Gastroesophageal sphincter (tissue), 3 donors: ENCODE data around the gene MLLT3.

Experiments used
- EP300 ChIP-seq: sonication (generic); formaldehyde crosslinking; IDR thresholded peaks from one replicate; pipeline ENCODE4 v1.6.1; 2017; ENCODE audit warnings: antibody characterized with exemption, mild to moderate bottlenecking
- POLR2A ChIP-seq, 2 donors: fragments of 450-650 bp; IDR thresholded peaks; one replicate each; pipeline ENCODE4 v1.6.1; 2017; ENCODE audit warnings: antibody characterized with exemption in 2 of 2, mild to moderate bottlenecking in 2 of 2, moderate library complexity in 1 of 2
- POLR2AphosphoS5 ChIP-seq: sonication (generic); formaldehyde crosslinking; IDR thresholded peaks from one replicate; pipeline ENCODE4 v1.6.1; 2017; ENCODE audit warnings: antibody characterized with exemption
- TF ChIP-seq, protein P1 (sequence below), 4 experiments: fragments of 200-600 bp in 2 of 4; fragments of 450-650 bp in 2 of 4; sonication (generic) in 1 of 4; IDR thresholded peaks; one replicate each; pipeline ENCODE4 v1.5.1; 2017 to 2019; ENCODE audit warnings: antibody characterized with exemption in 4 of 4, mild to moderate bottlenecking in 2 of 4, moderate library complexity in 2 of 4

DNA sequence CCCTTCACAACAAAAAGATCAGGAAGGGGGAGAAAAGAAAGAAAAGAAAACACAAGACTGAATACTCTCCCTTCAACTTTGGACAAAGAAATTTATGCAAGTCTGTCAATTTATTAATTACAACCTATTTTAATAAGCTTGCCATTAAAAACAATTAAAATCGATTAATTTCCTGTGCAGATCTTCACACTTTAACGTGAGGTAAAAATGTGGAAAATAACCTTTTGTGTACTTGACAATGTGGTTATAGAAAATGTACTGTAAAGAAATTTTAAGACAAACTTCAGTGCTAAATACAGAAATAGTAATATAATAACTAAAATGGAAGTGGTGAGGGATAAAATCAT is 2.7 kb upstream of the MLLT3 start:
- TF ChIP-seq, protein P1, sequence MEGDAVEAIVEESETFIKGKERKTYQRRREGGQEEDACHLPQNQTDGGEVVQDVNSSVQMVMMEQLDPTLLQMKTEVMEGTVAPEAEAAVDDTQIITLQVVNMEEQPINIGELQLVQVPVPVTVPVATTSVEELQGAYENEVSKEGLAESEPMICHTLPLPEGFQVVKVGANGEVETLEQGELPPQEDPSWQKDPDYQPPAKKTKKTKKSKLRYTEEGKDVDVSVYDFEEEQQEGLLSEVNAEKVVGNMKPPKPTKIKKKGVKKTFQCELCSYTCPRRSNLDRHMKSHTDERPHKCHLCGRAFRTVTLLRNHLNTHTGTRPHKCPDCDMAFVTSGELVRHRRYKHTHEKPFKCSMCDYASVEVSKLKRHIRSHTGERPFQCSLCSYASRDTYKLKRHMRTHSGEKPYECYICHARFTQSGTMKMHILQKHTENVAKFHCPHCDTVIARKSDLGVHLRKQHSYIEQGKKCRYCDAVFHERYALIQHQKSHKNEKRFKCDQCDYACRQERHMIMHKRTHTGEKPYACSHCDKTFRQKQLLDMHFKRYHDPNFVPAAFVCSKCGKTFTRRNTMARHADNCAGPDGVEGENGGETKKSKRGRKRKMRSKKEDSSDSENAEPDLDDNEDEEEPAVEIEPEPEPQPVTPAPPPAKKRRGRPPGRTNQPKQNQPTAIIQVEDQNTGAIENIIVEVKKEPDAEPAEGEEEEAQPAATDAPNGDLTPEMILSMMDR (IDR thresholded peaks at IDR 0.05) = no peak
- no peak for TF ChIP-seq POLR2AphosphoS5
- TF ChIP-seq POLR2A (IDR thresholded peaks at IDR 0.05) = no peak
- no peak for TF ChIP-seq EP300
